ENCODE measurements around the gene BSCL2. TPM values are rescaled to one million over a fixed set of nuclear protein-coding genes. Genes with fewer than 3 reads are reported as not detected.
A peak's percentile ranks its signal among the peaks of the same experiment; 100 is the strongest.
"Not testable (repeated sequence)": the region's sequence is repeated elsewhere in the genome, so short reads cannot be mapped to it uniquely, and the experiment has no call there.

The BSCL2 gene
- total RNA-seq, 2 experiments from 2014 or later: 24.2 to 29.6 TPM

GRCh38 chr11:62677714-62678113, 29.5 kb downstream of the BSCL2 start:
- H3K4me1 Mint-ChIP-seq: peaks cover 44% of the 10 kb centered on the region
- peak overlapping the region; percentile 84 for H3K4me3 Mint-ChIP-seq
- CTCF ChIA-PET: interaction anchor here (1.0 to 2.1 kb wide), 3 partner anchors 13 to 184 kb away, joined by 3 to 7 read pairs (median 5); partner anchors contain the start of genes C11orf98, CSKMT, EML3 and ROM1
- no peak for DNase-seq
- H3K9me3 Mint-ChIP-seq (ENCODE audit: low read depth): no peaks in the 10 kb centered on the region
- peaks cover 23% of the 10 kb centered on the region for H3K36me3 Mint-ChIP-seq
- ATAC-seq: no peak
- peak overlapping the region; percentile 90 for H3K27ac Mint-ChIP-seq
- no peaks in the 10 kb centered on the region for H3K27me3 Mint-ChIP-seq

- H3K36me3 Mint-ChIP-seq: peaks cover 25% of the 10 kb centered on the region
- no peak for DNase-seq
- CTCF ChIA-PET: interaction anchor here (1.0 to 2.1 kb wide), 5 partner anchors 12 to 204 kb away, joined by 3 to 7 read pairs (median 4); partner anchors contain the start of genes C11orf98, CSKMT, EML3 and ROM1
- H3K9me3 Mint-ChIP-seq (ENCODE audit: low read depth): no peaks in the 10 kb centered on the region
- H3K27me3 Mint-ChIP-seq: no peaks in the 10 kb centered on the region
- ATAC-seq: no peak
- H3K4me1 Mint-ChIP-seq: peaks cover 50% of the 10 kb centered on the region
- peak overlapping the region; percentile 46 for H3K4me3 Mint-ChIP-seq
- H3K27ac Mint-ChIP-seq: peak overlapping the region; percentile 90
These were observed 30.1 kb downstream of the BSCL2 start for GRCh38 chr11:62677156-62677555.

GRCh38 chr11:62676698-62677097, 30.5 kb downstream of the BSCL2 start:
- no peak for DNase-seq
- Mint-ChIP-seq H3K4me1 (peaks cover 51% of the 10 kb centered on the region), H3K9me3 (ENCODE audit: low read depth) (no peaks in the 10 kb centered on the region), H3K36me3 (peaks cover 26% of the 10 kb centered on the region), H3K27me3 (no peaks in the 10 kb centered on the region), H3K27ac (peak overlapping the region; percentile 90), H3K4me3 (no peak overlapping the region)
- CTCF ChIA-PET: interaction anchor here (1.0 to 2.1 kb wide), 6 partner anchors 12 to 282 kb away, joined by 3 to 7 read pairs (median 4); partner anchors contain the start of genes C11orf98, CSKMT, EML3 and ROM1
- no peak for ATAC-seq

GRCh38 chr11:62675415-62675814, 31.8 kb downstream of the BSCL2 start:
- H3K27me3 Mint-ChIP-seq; H3K9me3 Mint-ChIP-seq (ENCODE audit: low read depth); H3K27ac Mint-ChIP-seq; H3K4me3 Mint-ChIP-seq; ATAC-seq; DNase-seq: not testable (repeated sequence)
- peaks cover 50% of the 10 kb centered on the region for H3K4me1 Mint-ChIP-seq
- CTCF ChIA-PET: interaction anchor here (1.6 to 3.5 kb wide), 2 partner anchors 10 to 281 kb away, joined by 3 to 15 read pairs; partner anchors contain the start of genes C11orf98 and CSKMT
- peaks cover 34% of the 10 kb centered on the region for H3K36me3 Mint-ChIP-seq

GRCh38 chr11:62673196-62673525, 34.1 kb downstream of the BSCL2 start:
- CTCF ChIA-PET: interaction anchor here (0.9 to 7.7 kb wide), 5 partner anchors 8 to 279 kb away, joined by 3 to 50 read pairs (median 5); partner anchors contain the start of genes C11orf98, CSKMT, TMEM179B and TUT1
- Mint-ChIP-seq H3K4me3 (peak overlapping the region; percentile 95), H3K4me1 (peaks cover 60% of the 10 kb centered on the region), H3K9me3 (ENCODE audit: low read depth) (no peaks in the 10 kb centered on the region), H3K27ac (peak overlapping the region; percentile 96), H3K27me3 (no peaks in the 10 kb centered on the region), H3K36me3 (peaks cover 39% of the 10 kb centered on the region)
- DNase-seq (no peak), ATAC-seq (no peak)

- H3K9me3 Mint-ChIP-seq (ENCODE audit: low read depth): no peaks in the 10 kb centered on the region
- CTCF ChIA-PET: interaction anchor here (0.7 to 7.7 kb wide), 18 partner anchors 10 to 285 kb away, joined by 3 to 50 read pairs (median 5); partner anchors contain the start of genes INTS5, MTA2, TAF6L and TMEM179B
- H3K4me3 Mint-ChIP-seq: peak within 1 kb of the TSS; percentile 95
- no peaks in the 10 kb centered on the region for H3K27me3 Mint-ChIP-seq
- ATAC-seq (peak; percentile 83), DNase-seq (peak; percentile 96)
- peak within 1 kb of the TSS; percentile 96 for H3K27ac Mint-ChIP-seq
- H3K36me3 Mint-ChIP-seq: peaks cover 38% of the 10 kb centered on the region
- peaks cover 54% of the 10 kb centered on the region for H3K4me1 Mint-ChIP-seq
These were observed 35.4 kb downstream of the BSCL2 start, which contains the start of the genes LBHD1 and UQCC3 for GRCh38 chr11:62671608-62672389. Gene LBHD1, minus strand, starts transcription at chr11:62672267. Its CDS starts 2,236 bp downstream, at chr11:62670031. Gene UQCC3, plus strand, starts transcription at chr11:62671673. Its CDS starts 73 bp downstream, at chr11:62671746.

GRCh38 chr11:62671236-62671607, 36.0 kb downstream of the BSCL2 start:
- Mint-ChIP-seq H3K9me3 (ENCODE audit: low read depth) (no peaks in the 10 kb centered on the region), H3K27ac (peak overlapping the region; percentile 96), H3K4me1 (peaks cover 55% of the 10 kb centered on the region), H3K27me3 (no peaks in the 10 kb centered on the region), H3K4me3 (peak overlapping the region; percentile 95), H3K36me3 (peaks cover 40% of the 10 kb centered on the region)
- no peak for DNase-seq
- peak; percentile 20 for ATAC-seq
- CTCF ChIA-PET: interaction anchor here (0.7 to 7.7 kb wide), 13 partner anchors 10 to 247 kb away, joined by 3 to 50 read pairs (median 5); partner anchors contain the start of genes MTA2, TAF6L, TMEM179B and TUT1

- Mint-ChIP-seq H3K9me3 (ENCODE audit: low read depth) (no peaks in the 10 kb centered on the region), H3K36me3 (peaks cover 43% of the 10 kb centered on the region), H3K27me3 (no peaks in the 10 kb centered on the region), H3K27ac (peak overlapping the region; percentile 96), H3K4me3 (peak overlapping the region; percentile 95), H3K4me1 (peaks cover 53% of the 10 kb centered on the region)
- CTCF ChIA-PET: interaction anchor here (0.9 to 7.7 kb wide), 9 partner anchors 11 to 245 kb away, joined by 3 to 50 read pairs (median 5); partner anchors contain the start of gene TUT1
- DNase-seq (no peak), ATAC-seq (no peak)
These were observed 37.6 kb downstream of the BSCL2 start for GRCh38 chr11:62669420-62670161.

GRCh38 chr11:62667460-62667859, 39.8 kb downstream of the BSCL2 start:
- Mint-ChIP-seq H3K4me1 (peaks cover 51% of the 10 kb centered on the region), H3K36me3 (peaks cover 49% of the 10 kb centered on the region), H3K27ac (peak overlapping the region; percentile 95), H3K4me3 (peak overlapping the region; percentile 97), H3K9me3 (ENCODE audit: low read depth) (no peaks in the 10 kb centered on the region), H3K27me3 (no peaks in the 10 kb centered on the region)
- DNase-seq (no peak), ATAC-seq (no peak)
- CTCF ChIA-PET: interaction anchor here (0.8 to 7.7 kb wide), 6 partner anchors 12 to 124 kb away, joined by 3 to 50 read pairs (median 4); partner anchors contain the start of gene TUT1

- Mint-ChIP-seq H3K4me3 (peak overlapping the region; percentile 97), H3K36me3 (peaks cover 47% of the 10 kb centered on the region)
- ATAC-seq: no peak
These were observed 40.8 kb downstream of the BSCL2 start for GRCh38 chr11:62666259-62666926.

GRCh38 chr11:62665599-62666258, 41.5 kb downstream of the BSCL2 start:
- no peaks in the 10 kb centered on the region for H3K27me3 Mint-ChIP-seq
- peak overlapping the region; percentile 97 for H3K4me3 Mint-ChIP-seq
- CTCF ChIA-PET: interaction anchor here (0.6 to 3.2 kb wide), 21 partner anchors 9 to 216 kb away, joined by 3 to 21 read pairs (median 6); partner anchors contain the start of genes B3GAT3, GANAB, HNRNPUL2 and INTS5
- H3K36me3 Mint-ChIP-seq: peaks cover 43% of the 10 kb centered on the region
- no peaks in the 10 kb centered on the region for H3K9me3 Mint-ChIP-seq (ENCODE audit: low read depth)
- DNase-seq (peak; percentile 80), ATAC-seq (peak; percentile 34)
- peaks cover 43% of the 10 kb centered on the region for H3K4me1 Mint-ChIP-seq
- H3K27ac Mint-ChIP-seq: peak overlapping the region; percentile 95

More at GRCh38 chr11:62666259-62666926, 40.8 kb downstream of the BSCL2 start:
- Mint-ChIP-seq H3K9me3 (ENCODE audit: low read depth) (no peaks in the 10 kb centered on the region), H3K27ac (peak overlapping the region; percentile 95), H3K4me1 (peaks cover 46% of the 10 kb centered on the region), H3K27me3 (no peaks in the 10 kb centered on the region)
- CTCF ChIA-PET: interaction anchor here (0.9 to 3.2 kb wide), 6 partner anchors 8 to 87 kb away, joined by 3 to 19 read pairs (median 7); partner anchors contain the start of genes INTS5, TUT1 and ZBTB3
- no peak for DNase-seq

All from activated CD8-positive, alpha-beta memory T cell treated with anti-CD3 and anti-CD28 coated beads, Interleukin-2, amount 10 ng/mL, durations not matched to agents 7 days and 5 days (primary cell).